H1 (cell line): ENCODE measurements around the gene GGCX. TPM values are rescaled to one million over a fixed set of nuclear protein-coding genes. Genes with fewer than 3 reads are reported as not detected.

Experiments
- CHD7 ChIP-seq: fragments of 300-600 bp; sonication (generic); IDR thresholded peaks from 2 replicates; pipeline ENCODE4 v1.7.1; 2012; ENCODE audit warnings: low read length, moderate library complexity, mild to moderate bottlenecking, inconsistent platforms; ENCODE audit not compliant: insufficient replicate concordance
- KDM4A ChIP-seq: IDR thresholded peaks from one replicate; pipeline ENCODE4 v1.7.1; 2012; ENCODE audit warnings: low read depth, mild to moderate bottlenecking, moderate library complexity, low read length, inconsistent platforms; ENCODE audit not compliant: severe bottlenecking
- RXRA ChIP-seq: IDR thresholded peaks from 2 replicates; pipeline ENCODE4 v1.6.1; 2011; ENCODE audit warnings: low read depth, mild to moderate bottlenecking, low read length, moderate library complexity; ENCODE audit not compliant: insufficient read depth
- TEAD4 ChIP-seq: IDR thresholded peaks from 2 replicates; pipeline ENCODE4 v1.6.1; 2012; ENCODE audit warnings: low read depth, low read length, inconsistent platforms, mixed read lengths
- polyA plus RNA-seq, 7 experiments: library from polyadenylated mRNA; depleted of rRNA in 3 of 7; stranded (reverse) in 5 of 7; unstranded in 2 of 7; fragments of >200 nt in 5 of 7; fragments of 200-250 nt in 2 of 7; gene quantifications; 1 replicate in 5 of 7; 2 replicates in 1 of 7; 4 replicates in 1 of 7; pipeline versions ENCODE4 v1.2.1 to v1.2.3, GENCODE V29; 2011 to 2013; ENCODE audit warnings: missing spikeins in 2 of 7, mixed read lengths in 2 of 7
- total RNA-seq: library from RNA; stranded (reverse); fragmentation: NEBNext Ultra II Directional; extraction: Animal tissue kit (Norgen Biotek cat#: 25700); gene quantifications from 2 replicates; pipeline ENCODE4 v1.2.1, GENCODE V29; 2021

GGCX gene
- total and polyA plus RNA-seq, 2 of the 8 experiments (the other 6 are each of a cell fraction or from before 2014, with no cell fraction given): 29.4 to 33.8 TPM

GRCh38 chr2:85588645-85589044 lies 27.4 kb upstream of the GGCX start (continued):
- TF ChIP-seq CHD7 (no peak), KDM4A (no peak), TEAD4 (no peak), RXRA (no peak)
